ENCODE data around the gene CENPH.

DNA sequence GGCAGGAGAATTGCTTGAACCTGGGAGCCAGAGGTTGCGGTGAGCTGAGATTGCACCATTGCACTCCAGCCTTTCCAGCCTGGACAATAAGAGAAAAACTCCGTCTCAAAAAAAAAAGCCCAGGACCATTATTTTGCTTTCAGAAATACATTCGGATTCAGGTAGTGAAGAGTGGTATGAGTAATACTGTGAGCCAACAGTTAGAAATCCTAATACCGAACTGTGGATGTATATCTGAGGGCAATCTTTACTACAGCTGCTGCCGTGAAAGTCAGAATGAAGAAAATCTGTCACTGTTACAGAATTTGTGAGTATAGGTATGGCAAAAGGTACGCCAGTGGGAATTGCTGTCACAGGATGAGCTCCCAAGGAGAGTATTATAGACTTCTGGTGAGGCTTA, 41.9 kb downstream of the CENPH start:
- TF ChIP-seq, protein P1, sequence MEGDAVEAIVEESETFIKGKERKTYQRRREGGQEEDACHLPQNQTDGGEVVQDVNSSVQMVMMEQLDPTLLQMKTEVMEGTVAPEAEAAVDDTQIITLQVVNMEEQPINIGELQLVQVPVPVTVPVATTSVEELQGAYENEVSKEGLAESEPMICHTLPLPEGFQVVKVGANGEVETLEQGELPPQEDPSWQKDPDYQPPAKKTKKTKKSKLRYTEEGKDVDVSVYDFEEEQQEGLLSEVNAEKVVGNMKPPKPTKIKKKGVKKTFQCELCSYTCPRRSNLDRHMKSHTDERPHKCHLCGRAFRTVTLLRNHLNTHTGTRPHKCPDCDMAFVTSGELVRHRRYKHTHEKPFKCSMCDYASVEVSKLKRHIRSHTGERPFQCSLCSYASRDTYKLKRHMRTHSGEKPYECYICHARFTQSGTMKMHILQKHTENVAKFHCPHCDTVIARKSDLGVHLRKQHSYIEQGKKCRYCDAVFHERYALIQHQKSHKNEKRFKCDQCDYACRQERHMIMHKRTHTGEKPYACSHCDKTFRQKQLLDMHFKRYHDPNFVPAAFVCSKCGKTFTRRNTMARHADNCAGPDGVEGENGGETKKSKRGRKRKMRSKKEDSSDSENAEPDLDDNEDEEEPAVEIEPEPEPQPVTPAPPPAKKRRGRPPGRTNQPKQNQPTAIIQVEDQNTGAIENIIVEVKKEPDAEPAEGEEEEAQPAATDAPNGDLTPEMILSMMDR (IDR thresholded peaks at IDR 0.05; ENCODE audit: insufficient read depth, low read length, poor library complexity, severe bottlenecking): no peak
- no peak for TF ChIP-seq EZH2phosphoT487 (conservative IDR thresholded peaks at IDR 0.05; ENCODE audit: low read length)
